ENCODE results near the gene AADAT.

GRCh38 chr4:170122252-170122651 is 32.5 kb upstream of the AADAT start:
- TF ChIP-seq POLR2AphosphoS5 (IDR thresholded peaks at IDR 0.05; ENCODE audit: low read depth, low read length) (no peak), SPI1 (IDR thresholded peaks at IDR 0.05; ENCODE audit: low read depth, low read length) (no peak)

Data from GM12891 (cell line).